ENCODE results near the gene SELENON. TPM values are rescaled to one million over a fixed set of nuclear protein-coding genes. Genes with fewer than 3 reads are reported as not detected.

SELENON gene
- total and polyA plus RNA-seq, 4 donors: 35.9 to 88.8 (median 48.3) TPM

- no peak for TF ChIP-seq CTCF (IDR thresholded peaks at IDR 0.05; ENCODE audit: control extremely low read depth, extremely low read depth)
- ATAC-seq (ENCODE audit: insufficient read depth, low FRiP score) (no peak), DNase-seq (no peak)
- Histone ChIP-seq H3K4me3 (no peak overlapping the region), H3K36me3 (ENCODE audit: control insufficient read depth in 4 of 4, insufficient read depth in 4 of 4, low read length in 4 of 4) (peaks cover 0 to 33% (median 9%) of the 10 kb centered on the region in 4 donors), H3K9ac (ENCODE audit: insufficient read depth in 1 of 2, low read length in 2 of 2) (no peak overlapping the region), H3K27me3 (ENCODE audit: control insufficient read depth in 3 of 3, insufficient read depth in 3 of 3, low read length in 2 of 3) (no peaks in the 10 kb centered on the region), H3K4me1 (ENCODE audit: control insufficient read depth in 5 of 5, insufficient read depth in 5 of 5, low read length in 5 of 5) (peaks cover under 1 to 23% (median 14%) of the 10 kb centered on the region in 5 donors), H3K9me3 (ENCODE audit: control insufficient read depth in 4 of 4, insufficient read depth in 3 of 4, low read length in 3 of 4) (no peaks in the 10 kb centered on the region), H3K27ac (ENCODE audit: low read depth in 1 of 2, low read length in 1 of 2) (peak overlapping the region in 1 of 2 donors; percentile 4)
- 86 to 88% methylated on average over 15 of the region's 15 CpGs for WGBS, 2 donors
Observed at GRCh38 chr1:25816112-25816718, 16.2 kb downstream of the SELENON start.

GRCh38 chr1:25817840-25818501, 18.0 kb downstream of the SELENON start:
- Histone ChIP-seq H3K9me3 (ENCODE audit: control insufficient read depth in 4 of 4, insufficient read depth in 3 of 4, low read length in 3 of 4) (no peaks in the 10 kb centered on the region), H3K27ac (ENCODE audit: low read depth in 1 of 2, low read length in 1 of 2) (peak overlapping the region in 1 of 2 donors; percentile 52), H3K4me3 (no peak overlapping the region), H3K36me3 (ENCODE audit: control insufficient read depth in 4 of 4, insufficient read depth in 4 of 4, low read length in 4 of 4) (peaks cover 0 to 27% (median 7%) of the 10 kb centered on the region in 4 donors), H3K4me1 (ENCODE audit: control insufficient read depth in 5 of 5, insufficient read depth in 5 of 5, low read length in 5 of 5) (peaks cover 6 to 32% (median 21%) of the 10 kb centered on the region in 5 donors), H3K27me3 (ENCODE audit: control insufficient read depth in 3 of 3, insufficient read depth in 3 of 3, low read length in 2 of 3) (no peaks in the 10 kb centered on the region), H3K9ac (ENCODE audit: insufficient read depth in 1 of 2, low read length in 2 of 2) (no peak overlapping the region)
- DNase-seq (no peak), ATAC-seq (ENCODE audit: insufficient read depth, low FRiP score) (no peak)
- no peak for TF ChIP-seq CTCF (IDR thresholded peaks at IDR 0.05; ENCODE audit: control extremely low read depth, extremely low read depth)
- 49 to 60% methylated on average over 8 of the region's 8 CpGs for WGBS, 2 donors

GRCh38 chr1:25818569-25818968, 18.6 kb downstream of the SELENON start:
- Histone ChIP-seq H3K4me3 (no peak overlapping the region), H3K4me1 (ENCODE audit: control insufficient read depth in 5 of 5, insufficient read depth in 5 of 5, low read length in 5 of 5) (peaks cover 6 to 35% (median 21%) of the 10 kb centered on the region in 5 donors), H3K27me3 (ENCODE audit: control insufficient read depth in 3 of 3, insufficient read depth in 3 of 3, low read length in 2 of 3) (no peaks in the 10 kb centered on the region), H3K36me3 (ENCODE audit: control insufficient read depth in 4 of 4, insufficient read depth in 4 of 4, low read length in 4 of 4) (peaks cover 0 to 26% (median 8%) of the 10 kb centered on the region in 4 donors), H3K27ac (ENCODE audit: low read depth in 1 of 2, low read length in 1 of 2) (peak overlapping the region in 1 of 2 donors; percentile 46), H3K9ac (ENCODE audit: insufficient read depth in 1 of 2, low read length in 2 of 2) (peak overlapping the region in 1 of 2 donors; percentile 43), H3K9me3 (ENCODE audit: control insufficient read depth in 4 of 4, insufficient read depth in 3 of 4, low read length in 3 of 4) (no peaks in the 10 kb centered on the region)
- ATAC-seq (ENCODE audit: insufficient read depth, low FRiP score): no peak
- 62 to 80% methylated on average over 6 of the region's 6 CpGs for WGBS, 2 donors
- TF ChIP-seq CTCF (IDR thresholded peaks at IDR 0.05; ENCODE audit: control extremely low read depth, extremely low read depth): no peak
- DNase-seq: no peak
